ENCODE data around the gene CHN2. TPM values are rescaled to one million over a fixed set of nuclear protein-coding genes. Genes with fewer than 3 reads are reported as not detected.

The CHN2 gene
- total RNA-seq, 1 donor from 2014 or later: 56.5 TPM

DNA sequence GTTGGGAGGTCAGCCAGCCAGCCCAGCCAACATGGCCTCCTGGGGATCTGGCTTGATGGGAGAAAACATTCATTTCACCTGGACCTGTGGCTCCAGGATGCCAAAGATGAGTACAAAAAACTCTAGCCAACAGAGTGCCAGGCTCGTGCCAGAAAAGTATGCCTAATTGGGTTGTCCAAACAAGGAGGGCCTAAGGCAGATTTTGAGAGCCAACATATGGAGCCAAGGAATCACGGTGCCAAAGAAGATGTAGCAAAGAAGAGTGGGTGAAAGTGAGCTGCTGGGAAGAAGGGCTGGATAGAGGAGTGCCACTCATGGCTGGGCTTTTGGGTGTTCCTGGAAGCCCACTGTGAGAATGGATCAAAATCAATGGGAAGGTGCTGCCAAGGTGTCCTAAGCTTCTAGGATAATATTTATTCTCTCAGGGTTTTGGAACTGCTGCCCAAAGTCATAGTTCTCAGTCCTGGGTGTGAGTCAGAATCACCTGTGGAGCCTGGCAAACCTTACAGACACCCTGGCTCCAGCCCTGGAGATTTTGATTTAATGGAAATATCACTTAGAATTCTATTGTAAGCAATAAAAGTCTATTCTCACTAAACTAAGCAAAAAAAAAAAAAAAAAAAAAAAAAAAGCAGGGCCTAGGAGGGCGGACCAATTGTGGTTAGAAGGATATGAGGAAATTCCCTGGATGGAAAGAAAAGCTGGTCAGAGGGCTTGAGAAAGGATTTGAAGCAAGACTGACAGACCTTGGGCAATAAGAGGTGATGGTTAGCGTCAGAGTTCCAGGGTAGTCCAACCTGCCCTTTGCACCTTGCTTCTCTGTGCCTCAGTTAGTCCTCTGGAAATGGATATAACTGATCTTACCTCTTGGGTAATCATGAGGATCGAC is 186.9 kb downstream of the CHN2 start:
- ATAC-seq (peak; percentile 73), DNase-seq (ENCODE audit: low spot score) (peak; percentile 73)

DNA sequence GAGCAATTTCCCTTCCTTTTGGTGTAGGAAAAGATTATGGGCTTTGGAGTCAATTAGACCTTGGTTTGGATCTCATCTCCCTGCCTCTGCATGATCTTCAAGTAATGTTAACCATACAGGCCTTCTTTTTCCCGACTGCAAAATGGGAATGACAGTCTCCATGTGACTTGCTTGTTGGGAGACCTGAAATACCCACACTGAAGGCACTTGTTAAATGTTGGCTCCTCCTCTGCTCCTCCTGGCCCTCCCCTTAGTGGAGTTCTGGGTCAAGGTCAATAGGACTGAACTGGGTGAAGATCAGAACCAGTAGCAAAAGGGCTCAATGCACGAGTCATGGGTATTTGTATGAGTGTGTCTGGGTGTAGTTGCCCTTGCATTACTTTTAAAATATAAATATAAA is 189.7 kb downstream of the CHN2 start:
- peak; percentile 69 for ATAC-seq
- no peak for DNase-seq (ENCODE audit: low spot score)

DNA sequence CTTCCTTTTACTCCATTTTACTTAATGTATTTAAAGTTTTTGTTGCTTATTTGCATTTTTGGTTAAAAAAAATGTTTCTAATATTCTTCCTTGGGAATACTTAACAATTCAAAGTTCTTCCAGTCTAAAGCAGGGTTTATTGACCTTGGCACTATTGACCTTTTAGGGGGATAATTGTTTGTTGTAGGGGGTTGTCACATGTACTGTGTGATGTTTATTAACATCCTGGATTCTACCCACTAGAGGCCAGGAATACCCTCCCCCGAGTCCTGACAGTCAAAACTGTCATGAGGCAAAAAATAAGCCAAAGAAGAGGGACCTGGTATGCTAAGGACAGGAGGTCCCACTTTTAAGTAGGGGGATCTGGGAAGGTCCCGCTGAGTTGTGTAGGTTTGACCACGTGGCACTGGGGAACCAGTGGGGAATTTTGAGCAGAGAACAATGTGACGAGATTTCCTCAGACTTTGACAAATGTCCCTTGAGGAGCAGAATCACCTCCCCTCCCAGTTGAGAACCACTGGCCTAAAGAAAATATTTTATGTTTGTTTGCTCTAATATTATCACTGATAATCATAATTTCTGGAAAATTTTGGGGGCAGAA is 190.7 kb downstream of the CHN2 start:
- ATAC-seq (no peak), DNase-seq (ENCODE audit: low spot score) (no peak)

DNA sequence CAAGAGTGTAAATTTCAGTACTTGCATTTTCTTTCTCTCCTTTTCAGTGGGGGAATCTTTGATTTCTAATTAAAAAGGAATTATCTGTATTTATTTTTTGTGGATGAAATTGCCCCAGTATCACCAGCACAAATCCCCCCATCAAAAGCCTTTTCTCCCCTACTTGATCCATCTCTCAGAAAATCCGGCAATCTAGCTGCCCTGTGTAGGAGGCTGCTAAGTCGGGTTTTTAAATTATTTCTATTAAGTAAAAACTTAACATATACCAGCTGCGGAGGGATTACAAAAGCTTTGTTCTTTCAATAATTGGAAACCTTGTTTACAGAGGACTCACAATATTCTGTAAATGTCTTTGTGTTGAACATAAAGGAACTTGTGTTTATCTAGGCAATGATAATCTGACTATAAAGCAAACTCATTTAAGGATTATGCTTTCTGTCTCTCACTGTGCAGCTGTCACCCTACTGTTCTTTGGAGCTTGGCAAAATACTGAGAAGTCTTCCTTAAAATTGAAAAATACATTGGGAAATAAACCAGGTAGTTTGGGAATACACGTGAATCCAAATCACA is 191.7 kb downstream of the CHN2 start:
- ATAC-seq (no peak), DNase-seq (ENCODE audit: low spot score) (no peak)

DNA sequence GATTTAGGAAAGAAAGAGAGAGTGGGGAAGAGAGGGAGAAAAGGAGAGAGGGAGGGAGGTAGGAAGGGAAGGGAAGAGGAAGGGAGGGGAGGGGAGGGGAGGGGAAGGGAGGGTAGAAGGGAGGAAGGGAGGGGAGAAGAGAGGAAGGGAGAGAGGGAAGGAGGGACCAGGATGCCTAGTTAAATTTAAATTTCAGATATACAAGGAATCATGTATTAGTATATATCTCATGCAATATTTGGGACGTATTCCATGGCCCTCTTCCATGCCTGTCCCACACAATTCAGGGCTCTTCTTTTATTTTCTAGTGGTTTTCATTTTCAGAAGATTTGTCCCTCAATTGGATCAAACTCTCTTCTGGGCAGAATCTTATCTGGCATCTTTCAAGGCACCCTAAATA is 196.7 kb downstream of the CHN2 start:
- DNase-seq (ENCODE audit: low spot score): no peak
- no peak for ATAC-seq

GRCh38 chr7:29394321-29394720 is 199.7 kb downstream of the CHN2 start:
- ATAC-seq (no peak), DNase-seq (ENCODE audit: low spot score) (no peak)

DNA sequence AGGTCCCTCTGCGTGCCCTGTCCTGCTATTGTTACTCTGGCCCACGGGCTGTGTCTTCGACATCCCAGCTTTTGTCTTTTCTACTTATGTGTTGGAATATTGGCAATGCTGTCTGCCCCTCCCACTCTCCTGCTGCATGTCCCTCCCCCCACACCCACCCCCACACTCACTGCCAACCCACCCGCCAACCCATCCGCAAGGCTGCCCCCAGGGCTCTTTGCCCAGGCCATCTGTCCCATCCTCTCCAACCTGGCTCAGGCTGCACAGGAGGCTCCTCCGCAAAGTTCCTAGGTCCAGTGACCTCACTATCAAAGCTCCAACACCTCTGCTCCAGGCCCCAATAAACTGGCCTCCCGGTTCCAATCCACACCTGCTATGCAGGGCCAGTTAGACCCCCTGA is 202.0 kb downstream of the CHN2 start:
- no peak for DNase-seq (ENCODE audit: low spot score)
- peak; percentile 51 for ATAC-seq

DNA sequence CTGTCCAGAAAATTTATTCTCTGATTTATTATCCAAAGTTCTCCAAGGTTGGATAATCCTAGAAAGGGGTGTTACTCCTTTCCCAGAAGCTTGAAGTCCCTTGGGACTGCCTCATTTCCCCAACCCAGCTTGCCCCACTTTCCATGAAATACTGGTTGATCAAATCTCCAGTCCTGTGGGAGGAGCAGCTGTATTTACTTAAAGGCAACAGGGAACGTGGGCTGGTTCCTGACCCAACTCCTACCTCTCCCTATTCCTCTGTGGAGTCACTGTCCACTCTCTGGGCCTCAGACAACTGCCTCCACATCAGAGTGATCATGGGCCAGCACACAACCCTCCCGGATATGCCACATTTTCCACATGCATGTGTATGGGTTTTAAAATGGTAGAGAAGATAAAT is 202.8 kb downstream of the CHN2 start:
- DNase-seq (ENCODE audit: low spot score): no peak
- ATAC-seq: peak; percentile 46

GRCh38 chr7:29398011-29398410 is 203.4 kb downstream of the CHN2 start:
- DNase-seq (ENCODE audit: low spot score) (no peak), ATAC-seq (no peak)

- no peak for ATAC-seq
Measured at GRCh38 chr7:29400437-29400836, 205.9 kb downstream of the CHN2 start.

DNA sequence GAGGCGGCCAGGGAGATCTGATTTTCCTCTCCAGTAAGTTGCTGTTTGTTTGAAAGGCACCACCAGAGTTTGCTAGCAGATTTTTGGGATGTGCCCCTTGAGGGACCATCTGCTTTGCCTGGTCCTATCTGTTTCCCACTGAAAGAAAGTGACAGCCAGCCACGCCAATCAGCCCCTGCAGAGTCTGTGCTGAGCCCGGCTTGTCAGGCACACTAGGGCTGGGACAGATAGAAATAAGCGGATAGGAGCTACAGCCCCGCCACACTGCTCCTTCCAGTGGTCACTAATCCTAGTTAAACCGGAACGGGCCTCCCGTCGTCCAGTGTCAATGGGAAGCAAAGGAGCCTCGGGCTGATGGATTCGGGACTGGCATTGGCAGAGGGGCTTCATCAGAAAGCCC is 207.2 kb downstream of the CHN2 start:
- DNase-seq (ENCODE audit: low spot score) (no peak), ATAC-seq (no peak)

More at GRCh38 chr7:29400437-29400836, 205.9 kb downstream of the CHN2 start:
- DNase-seq (ENCODE audit: low spot score): no peak

- DNase-seq (ENCODE audit: low spot score): peak; percentile 59
- ATAC-seq: peak; percentile 70
Measured at GRCh38 chr7:29405891-29406290, 211.3 kb downstream of the CHN2 start.

- DNase-seq (ENCODE audit: low spot score): no peak
- ATAC-seq: peak; percentile 19
Measured at GRCh38 chr7:29406366-29406765, 211.8 kb downstream of the CHN2 start.

DNA sequence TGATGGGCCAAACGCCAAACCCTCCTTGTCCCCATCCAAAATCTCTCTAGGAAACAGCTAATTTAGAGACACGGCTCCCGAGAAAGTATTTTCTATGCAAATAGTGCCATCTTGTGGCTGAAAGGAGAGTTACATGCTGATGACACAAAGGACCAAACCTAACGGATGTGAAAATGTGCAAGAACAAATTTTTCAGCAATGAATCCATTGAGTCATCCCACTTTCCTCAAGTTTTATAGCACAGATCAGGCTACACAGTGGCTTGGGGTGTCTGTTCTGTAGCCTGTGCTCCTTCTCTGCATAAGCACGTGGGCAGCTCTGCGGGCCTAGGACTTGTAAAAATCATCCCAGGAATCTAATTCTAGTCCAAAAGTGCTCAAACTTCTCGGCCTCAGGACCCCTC is 214.3 kb downstream of the CHN2 start:
- no peak for DNase-seq (ENCODE audit: low spot score)
- peak; percentile 77 for ATAC-seq

DNA sequence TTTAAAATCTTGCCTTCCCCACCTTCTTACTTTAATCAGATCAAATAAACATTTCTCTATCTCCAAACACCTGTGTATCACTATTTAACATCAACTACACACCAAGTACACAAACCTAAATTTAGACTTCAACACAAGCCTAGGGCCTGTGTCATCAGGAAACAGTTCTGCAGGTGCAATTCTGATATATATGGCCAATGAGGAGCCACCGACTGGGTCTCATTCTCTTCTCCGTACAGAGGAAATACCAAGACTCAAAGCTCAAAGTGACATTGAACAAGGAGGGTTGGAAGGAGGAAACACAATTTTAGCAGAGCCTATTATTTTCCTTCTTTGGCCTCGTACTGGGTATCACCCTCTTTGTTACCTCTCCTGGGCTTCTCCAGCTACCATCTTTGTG is 216.4 kb downstream of the CHN2 start:
- DNase-seq (ENCODE audit: low spot score) (no peak), ATAC-seq (no peak)

DNA sequence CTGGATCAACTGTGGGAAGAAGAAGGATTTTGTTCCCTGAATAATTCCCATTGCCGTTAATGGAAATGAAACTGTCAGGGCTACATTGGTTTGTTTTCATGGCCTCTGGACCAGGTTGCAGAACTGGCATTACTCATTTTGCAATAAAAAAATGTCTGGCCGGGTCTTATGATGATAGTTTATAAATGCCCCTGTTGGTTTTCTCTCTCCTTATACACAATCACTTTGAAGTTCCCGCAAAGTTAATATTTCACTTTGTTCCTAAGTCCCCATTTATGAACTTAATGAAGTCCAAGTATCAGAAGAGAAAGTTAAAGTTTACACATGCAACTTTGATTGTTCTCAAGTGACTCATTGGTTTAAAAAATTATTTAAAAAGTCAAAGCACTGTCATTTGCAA is 218.3 kb downstream of the CHN2 start:
- ATAC-seq: peak; percentile 52

GRCh38 chr7:29413626-29414136 is 219.1 kb downstream of the CHN2 start:
- DNase-seq (ENCODE audit: low spot score): no peak

More for the DNA sequence above, 218.3 kb downstream of the CHN2 start:
- DNase-seq (ENCODE audit: low spot score): no peak

GRCh38 chr7:29414216-29414615 is 219.6 kb downstream of the CHN2 start:
- DNase-seq (ENCODE audit: low spot score) (no peak), ATAC-seq (no peak)

More at GRCh38 chr7:29413626-29414136, 219.1 kb downstream of the CHN2 start:
- peak; percentile 37 for ATAC-seq

DNA sequence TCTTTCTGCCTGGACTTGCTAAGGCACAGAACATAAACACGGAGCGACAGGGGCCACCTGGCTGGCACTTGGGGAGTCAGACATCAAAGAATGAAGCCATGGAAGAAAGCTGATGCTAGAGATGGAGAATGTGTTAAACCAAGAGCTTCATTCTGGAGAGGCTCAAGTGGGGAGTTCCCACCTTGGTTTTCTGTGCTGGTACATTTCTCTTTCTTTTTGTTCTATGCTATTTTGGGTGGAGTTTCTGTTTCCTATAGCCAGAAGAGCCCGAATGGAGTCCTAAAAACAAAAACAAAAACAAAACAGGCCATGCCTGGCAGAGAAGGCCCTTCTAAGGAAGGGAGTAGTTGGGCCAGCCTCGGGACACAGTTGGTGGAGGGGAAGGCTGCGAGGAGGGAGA is 220.6 kb downstream of the CHN2 start:
- ATAC-seq (no peak), DNase-seq (ENCODE audit: low spot score) (no peak)

DNA sequence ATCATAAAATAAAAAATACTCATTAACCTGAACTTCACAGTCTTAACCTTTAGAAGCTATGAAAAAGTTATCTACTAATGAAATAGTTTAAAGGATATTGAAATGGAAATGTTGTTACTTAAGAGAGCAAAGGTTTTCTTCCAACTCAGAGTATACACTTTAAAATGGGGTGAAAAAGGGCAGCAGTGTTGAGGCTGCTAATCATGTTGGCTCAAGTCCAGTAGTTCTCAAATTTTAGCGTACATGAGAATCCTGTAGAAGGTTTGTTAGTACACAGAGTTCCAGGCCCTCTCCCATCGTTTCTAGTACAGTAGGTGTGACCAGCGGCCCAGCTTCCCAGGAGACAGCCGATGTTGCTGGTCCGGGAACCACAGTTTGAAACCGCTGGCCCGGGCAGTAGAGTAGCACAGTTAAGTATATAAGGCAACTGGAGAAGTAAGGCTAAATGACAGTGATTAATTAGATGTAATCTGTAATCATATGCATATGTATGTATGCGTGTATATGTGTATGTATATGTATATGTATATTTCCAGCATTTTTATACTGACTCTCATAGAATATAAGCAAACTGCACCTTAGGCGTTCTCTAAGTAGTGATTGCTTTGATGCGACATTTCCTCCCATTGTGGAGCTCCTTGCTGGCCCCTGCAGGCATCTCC is 221.8 kb downstream of the CHN2 start:
- no peak for ATAC-seq
- DNase-seq (ENCODE audit: low spot score): no peak

DNA sequence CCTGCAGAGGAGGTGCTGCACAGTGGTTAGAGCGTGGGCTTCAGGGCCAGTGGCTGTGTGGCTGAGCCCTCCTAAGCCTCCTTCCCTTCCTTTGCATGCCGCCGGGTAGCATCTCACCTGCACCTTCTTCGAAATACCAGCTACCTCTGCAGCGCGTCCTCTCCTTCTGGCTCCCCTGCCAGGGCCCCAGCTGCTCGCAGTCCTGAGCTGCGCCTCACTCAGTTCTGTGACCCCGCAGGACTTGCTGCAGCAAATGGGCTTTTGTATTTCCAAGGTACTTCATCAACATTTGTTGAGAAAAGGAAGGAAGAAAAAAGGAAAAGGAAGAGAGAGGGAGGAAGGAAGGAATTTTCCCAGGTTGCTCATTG is 222.3 kb downstream of the CHN2 start:
- no peak for DNase-seq (ENCODE audit: low spot score)
- ATAC-seq: no peak
